Bronchial epithelial cell (primary cell): ENCODE results near the gene ZNF862. TPM values are rescaled to one million over a fixed set of nuclear protein-coding genes. Genes with fewer than 3 reads are reported as not detected.
A peak's percentile ranks its signal among the peaks of the same experiment; 100 is the strongest.

Source experiments
- DNase-seq: peaks from one replicate; pipeline ENCODE4 v3.0.0-alpha.2; 2010; ENCODE audit warnings: low read depth
- FAIRE-seq: peaks from 2 replicates; lab custom pipeline; 2011; peaks lifted over from hg19 to GRCh38; lab: Jason Lieb, UNC
- H3K27me3 ChIP-seq: 2 replicates; pipeline ENCODE4 v1.5.1; 2011; ENCODE audit warnings: low read length; ENCODE audit not compliant: control insufficient read depth, insufficient read depth
- H3K36me3 ChIP-seq: 2 replicates; pipeline ENCODE4 v1.5.1; 2011; ENCODE audit warnings: low read length; ENCODE audit not compliant: control insufficient read depth, insufficient read depth
- H3K4me3 ChIP-seq: 2 replicates; pipeline ENCODE4 v1.5.1; 2011; ENCODE audit warnings: mild to moderate bottlenecking, low read depth, low read length, control low read depth
- CTCF ChIP-seq: IDR thresholded peaks from 2 replicates; pipeline ENCODE4 v1.5.1; 2011; ENCODE audit warnings: mild to moderate bottlenecking, moderate library complexity, low read length, control low read depth, inconsistent platforms; ENCODE audit not compliant: insufficient read depth, severe bottlenecking
- total RNA-seq: library from RNA; depleted of rRNA; stranded (reverse); fragments of >200 nt; gene quantifications from 2 replicates; pipeline ENCODE4 v1.2.1, GENCODE V29; 2014

The ZNF862 gene
- total RNA-seq, 1 donor from 2014 or later = 5.0 TPM

GRCh38 chr7:149804106-149804505 lies 34.1 kb upstream of the ZNF862 start:
- no peak for DNase-seq
- no peak for FAIRE-seq
- no peak for TF ChIP-seq CTCF
- Histone ChIP-seq H3K27me3 (no peaks in the 10 kb centered on the region), H3K4me3 (no peak overlapping the region), H3K36me3 (no peaks in the 10 kb centered on the region)

- no peak for FAIRE-seq
- Histone ChIP-seq H3K4me3 (no peak overlapping the region), H3K36me3 (no peaks in the 10 kb centered on the region), H3K27me3 (no peaks in the 10 kb centered on the region)
- DNase-seq = no peak
- TF ChIP-seq CTCF = no peak
Measured at GRCh38 chr7:149806726-149807125, 31.4 kb upstream of the ZNF862 start.

- H3K4me3 ChIP-seq = no peak overlapping the region
- no peak for DNase-seq
- H3K27me3 ChIP-seq = no peaks in the 10 kb centered on the region
- no peak for TF ChIP-seq CTCF
- no peak for FAIRE-seq
- H3K36me3 ChIP-seq = no peaks in the 10 kb centered on the region
Measured at GRCh38 chr7:149808311-149808710, 29.9 kb upstream of the ZNF862 start.

- no peak for TF ChIP-seq CTCF
- Histone ChIP-seq H3K27me3 (no peaks in the 10 kb centered on the region), H3K4me3 (no peak overlapping the region), H3K36me3 (no peaks in the 10 kb centered on the region)
- DNase-seq = no peak
- FAIRE-seq = no peak
Measured at GRCh38 chr7:149809215-149809614, 29.0 kb upstream of the ZNF862 start.

GRCh38 chr7:149811221-149811620 lies 27.0 kb upstream of the ZNF862 start:
- Histone ChIP-seq H3K4me3 (no peak overlapping the region), H3K27me3 (no peaks in the 10 kb centered on the region), H3K36me3 (no peaks in the 10 kb centered on the region)
- DNase-seq (no peak), FAIRE-seq (no peak)
- peak; percentile 29 for TF ChIP-seq CTCF

- Histone ChIP-seq H3K4me3 (no peak overlapping the region), H3K27me3 (no peaks in the 10 kb centered on the region), H3K36me3 (no peaks in the 10 kb centered on the region)
- no peak for TF ChIP-seq CTCF
- DNase-seq (no peak), FAIRE-seq (no peak)
Measured at GRCh38 chr7:149811831-149812490, 26.2 kb upstream of the ZNF862 start.
